ENCODE measurements around the gene EIF4E2.

Gene EIF4E2

DNA sequence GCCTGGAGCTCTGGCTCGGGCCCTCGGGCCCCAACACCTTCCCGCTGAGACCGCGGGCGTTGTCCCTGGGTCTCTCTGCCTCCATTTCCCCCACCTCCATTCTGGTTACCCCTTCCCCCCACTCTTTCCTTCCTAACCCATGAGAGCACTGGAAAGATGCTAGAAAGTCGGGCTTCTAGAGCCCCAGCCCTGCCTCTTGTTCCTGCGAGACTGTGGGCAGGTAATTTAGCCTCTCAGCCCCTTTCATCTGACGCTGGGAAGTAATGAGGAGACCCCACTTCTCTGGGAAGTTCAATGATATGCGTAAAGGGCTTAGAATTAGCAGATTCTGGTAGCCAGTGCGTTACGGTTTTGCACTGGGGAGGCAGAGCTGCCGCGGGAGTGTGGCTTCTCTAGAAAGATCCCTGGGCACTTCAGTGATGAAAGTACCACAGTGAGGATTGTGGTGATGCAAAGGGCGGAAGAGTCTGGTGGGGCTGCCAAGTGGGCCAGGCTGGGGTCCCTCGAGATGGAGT lies 46.6 kb upstream of the EIF4E2 start:
- TF ChIP-seq POLR2A (IDR thresholded peaks at IDR 0.05; ENCODE audit: extremely low read depth, insufficient read length) = no peak
- TF ChIP-seq MYC (IDR thresholded peaks at IDR 0.05; ENCODE audit: low read depth, low read length) = no peak
- TF ChIP-seq, protein P1, sequence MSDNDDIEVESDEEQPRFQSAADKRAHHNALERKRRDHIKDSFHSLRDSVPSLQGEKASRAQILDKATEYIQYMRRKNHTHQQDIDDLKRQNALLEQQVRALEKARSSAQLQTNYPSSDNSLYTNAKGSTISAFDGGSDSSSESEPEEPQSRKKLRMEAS (IDR thresholded peaks at IDR 0.05; ENCODE audit: low read depth, low read length) = no peak
- DNase-seq (ENCODE audit: low read depth) = no peak

DNA sequence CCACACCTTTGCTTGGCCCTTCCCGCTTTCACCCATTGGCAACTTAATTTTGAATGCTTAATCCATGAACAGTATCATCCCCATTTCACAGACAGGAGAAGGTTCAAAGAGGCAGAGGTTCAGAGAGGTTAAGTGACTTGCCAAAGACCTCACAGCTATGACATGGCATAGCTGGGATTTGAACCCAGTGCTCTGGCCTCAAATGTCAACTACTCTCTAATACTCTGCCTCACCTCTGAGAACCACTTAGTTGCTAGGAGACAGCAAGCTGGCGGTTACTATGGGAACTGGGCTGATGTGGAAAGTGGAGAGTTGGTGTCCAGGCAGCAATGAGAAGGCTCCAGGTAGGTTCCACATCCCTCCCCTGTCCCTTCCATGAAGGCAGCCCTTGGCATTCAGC lies 46.1 kb upstream of the EIF4E2 start:
- TF ChIP-seq POLR2A (IDR thresholded peaks at IDR 0.05; ENCODE audit: extremely low read depth, insufficient read length) (no peak), MYC (IDR thresholded peaks at IDR 0.05; ENCODE audit: low read depth, low read length) (no peak)
- TF ChIP-seq, protein P1 (IDR thresholded peaks at IDR 0.05; ENCODE audit: low read depth, low read length) = no peak
- TF ChIP-seq, protein P2, sequence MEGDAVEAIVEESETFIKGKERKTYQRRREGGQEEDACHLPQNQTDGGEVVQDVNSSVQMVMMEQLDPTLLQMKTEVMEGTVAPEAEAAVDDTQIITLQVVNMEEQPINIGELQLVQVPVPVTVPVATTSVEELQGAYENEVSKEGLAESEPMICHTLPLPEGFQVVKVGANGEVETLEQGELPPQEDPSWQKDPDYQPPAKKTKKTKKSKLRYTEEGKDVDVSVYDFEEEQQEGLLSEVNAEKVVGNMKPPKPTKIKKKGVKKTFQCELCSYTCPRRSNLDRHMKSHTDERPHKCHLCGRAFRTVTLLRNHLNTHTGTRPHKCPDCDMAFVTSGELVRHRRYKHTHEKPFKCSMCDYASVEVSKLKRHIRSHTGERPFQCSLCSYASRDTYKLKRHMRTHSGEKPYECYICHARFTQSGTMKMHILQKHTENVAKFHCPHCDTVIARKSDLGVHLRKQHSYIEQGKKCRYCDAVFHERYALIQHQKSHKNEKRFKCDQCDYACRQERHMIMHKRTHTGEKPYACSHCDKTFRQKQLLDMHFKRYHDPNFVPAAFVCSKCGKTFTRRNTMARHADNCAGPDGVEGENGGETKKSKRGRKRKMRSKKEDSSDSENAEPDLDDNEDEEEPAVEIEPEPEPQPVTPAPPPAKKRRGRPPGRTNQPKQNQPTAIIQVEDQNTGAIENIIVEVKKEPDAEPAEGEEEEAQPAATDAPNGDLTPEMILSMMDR (IDR thresholded peaks at IDR 0.05; ENCODE audit: low read depth, low read length) = no peak
- DNase-seq (ENCODE audit: low read depth) = no peak
- no peak overlapping the region for H3K4me3 ChIP-seq (ENCODE audit: low read depth, low read length)

More for the DNA sequence above, 46.6 kb upstream of the EIF4E2 start:
- no peak overlapping the region for H3K4me3 ChIP-seq (ENCODE audit: low read depth, low read length)

DNA sequence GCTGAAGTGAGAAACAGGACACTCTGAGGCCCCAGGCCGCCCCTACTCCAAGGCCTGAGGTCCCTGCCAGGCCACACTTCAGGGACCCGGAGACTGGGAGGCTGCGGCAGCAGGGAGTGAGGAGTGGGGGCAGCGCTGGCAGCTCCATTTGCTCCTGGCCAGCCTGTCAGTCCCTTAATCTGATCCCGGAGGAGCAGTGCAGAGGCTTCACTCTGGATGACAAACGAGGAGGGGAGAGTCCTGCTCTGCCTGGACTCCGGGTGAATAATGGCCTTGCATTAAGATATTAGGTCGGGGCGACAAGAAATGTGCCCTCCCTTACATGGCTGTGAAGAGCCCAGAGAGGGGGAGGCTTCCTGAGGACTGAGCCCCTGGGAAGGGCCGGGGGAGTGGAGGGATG lies 44.6 kb upstream of the EIF4E2 start:
- no peak for DNase-seq (ENCODE audit: low read depth)
- no peak overlapping the region for H3K4me3 ChIP-seq (ENCODE audit: low read depth, low read length)
- TF ChIP-seq POLR2A (IDR thresholded peaks at IDR 0.05; ENCODE audit: extremely low read depth, insufficient read length) = no peak
- TF ChIP-seq, protein P2 (IDR thresholded peaks at IDR 0.05; ENCODE audit: low read depth, low read length) = no peak
- no peak for TF ChIP-seq MYC (IDR thresholded peaks at IDR 0.05; ENCODE audit: low read depth, low read length)
- TF ChIP-seq, protein P1 (IDR thresholded peaks at IDR 0.05; ENCODE audit: low read depth, low read length) = no peak

DNA sequence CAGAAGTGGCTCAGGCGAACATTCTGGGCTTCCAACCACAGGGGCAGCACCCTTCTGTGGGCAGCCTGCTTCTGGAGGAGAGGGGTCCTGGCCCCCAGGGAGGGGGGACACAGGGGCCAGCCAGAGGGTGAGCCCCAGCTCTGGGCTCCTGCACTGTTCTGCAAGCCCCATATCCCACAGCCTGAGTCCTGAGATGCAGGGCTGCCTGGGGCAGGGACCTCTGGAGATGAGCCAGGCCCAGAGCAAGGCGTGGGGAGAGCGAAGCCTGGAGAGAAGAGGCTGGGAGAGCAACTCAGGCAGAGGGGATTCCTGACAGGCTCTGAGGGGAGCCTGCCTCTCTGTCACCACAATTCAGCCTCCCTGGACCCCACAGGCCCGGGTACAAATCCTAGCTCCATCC lies 43.8 kb upstream of the EIF4E2 start:
- H3K4me3 ChIP-seq (ENCODE audit: low read depth, low read length) = no peak overlapping the region
- TF ChIP-seq, protein P2 (IDR thresholded peaks at IDR 0.05; ENCODE audit: low read depth, low read length) = no peak
- TF ChIP-seq, protein P1 (IDR thresholded peaks at IDR 0.05; ENCODE audit: low read depth, low read length) = no peak
- TF ChIP-seq MYC (IDR thresholded peaks at IDR 0.05; ENCODE audit: low read depth, low read length) (no peak), POLR2A (IDR thresholded peaks at IDR 0.05; ENCODE audit: extremely low read depth, insufficient read length) (no peak)
- no peak for DNase-seq (ENCODE audit: low read depth)

DNA sequence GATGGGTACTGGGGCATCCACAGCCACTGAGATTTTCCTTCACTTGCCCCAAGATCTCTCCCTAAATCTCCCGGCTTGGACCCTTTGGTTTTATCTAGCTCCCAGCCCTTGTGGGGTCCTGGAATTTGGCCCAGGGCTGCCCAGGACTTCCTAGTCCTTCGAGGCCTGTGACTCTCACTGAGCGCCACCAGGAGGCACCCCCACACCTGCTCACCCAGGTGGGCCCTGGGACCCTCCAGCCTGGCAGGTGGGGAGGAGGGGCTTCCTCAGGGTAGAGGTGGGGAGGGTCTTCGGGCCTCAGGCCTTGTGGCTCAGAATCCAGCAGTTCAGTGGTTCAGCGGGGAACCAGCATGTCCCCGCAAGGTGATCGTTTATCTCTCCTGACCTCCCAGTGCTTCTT lies 42.2 kb upstream of the EIF4E2 start:
- no peak for DNase-seq (ENCODE audit: low read depth)
- H3K4me3 ChIP-seq (ENCODE audit: low read depth, low read length) = no peak overlapping the region
- TF ChIP-seq MYC (IDR thresholded peaks at IDR 0.05; ENCODE audit: low read depth, low read length) (no peak), POLR2A (IDR thresholded peaks at IDR 0.05; ENCODE audit: extremely low read depth, insufficient read length) (no peak)
- TF ChIP-seq, protein P1 (IDR thresholded peaks at IDR 0.05; ENCODE audit: low read depth, low read length) = no peak
- TF ChIP-seq, protein P2 (IDR thresholded peaks at IDR 0.05; ENCODE audit: low read depth, low read length) = no peak

DNA sequence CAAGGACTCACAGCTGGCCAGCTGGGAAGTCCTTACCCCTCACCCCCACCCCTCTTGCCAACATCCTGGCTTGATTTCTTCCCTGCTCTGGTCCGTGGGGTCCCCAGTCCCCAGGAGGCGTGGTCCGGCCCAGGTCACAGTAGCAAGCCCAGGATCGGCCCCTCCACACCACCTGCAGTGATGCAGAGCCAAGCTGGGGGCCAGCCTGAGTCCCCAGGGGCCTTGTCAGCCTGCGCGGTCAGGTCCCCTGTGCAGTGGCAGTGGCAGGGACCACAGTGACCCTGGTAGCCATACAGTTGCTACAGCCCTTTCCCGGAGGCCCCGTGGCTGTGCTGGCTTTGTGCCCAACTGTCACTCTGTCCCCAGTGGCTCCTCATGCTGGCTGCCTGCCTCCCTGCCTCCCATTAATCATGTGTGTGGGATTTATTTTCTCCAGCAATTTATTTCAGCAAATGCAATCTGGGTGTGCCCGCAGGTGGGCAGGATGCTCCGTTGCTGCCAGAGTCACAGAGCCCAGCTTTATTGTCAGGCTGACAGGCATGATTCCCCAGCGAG lies 39.1 kb upstream of the EIF4E2 start:
- no peak overlapping the region for H3K4me3 ChIP-seq (ENCODE audit: low read depth, low read length)
- TF ChIP-seq, protein P1 (IDR thresholded peaks at IDR 0.05; ENCODE audit: low read depth, low read length) = no peak
- no peak for TF ChIP-seq MYC (IDR thresholded peaks at IDR 0.05; ENCODE audit: low read depth, low read length)
- no peak for TF ChIP-seq POLR2A (IDR thresholded peaks at IDR 0.05; ENCODE audit: extremely low read depth, insufficient read length)
- TF ChIP-seq, protein P2 (IDR thresholded peaks at IDR 0.05; ENCODE audit: low read depth, low read length) = no peak
- DNase-seq (ENCODE audit: low read depth) = no peak

All from NB4 (cell line).